ENCODE measurements around the gene KRTAP10-6.

DNA sequence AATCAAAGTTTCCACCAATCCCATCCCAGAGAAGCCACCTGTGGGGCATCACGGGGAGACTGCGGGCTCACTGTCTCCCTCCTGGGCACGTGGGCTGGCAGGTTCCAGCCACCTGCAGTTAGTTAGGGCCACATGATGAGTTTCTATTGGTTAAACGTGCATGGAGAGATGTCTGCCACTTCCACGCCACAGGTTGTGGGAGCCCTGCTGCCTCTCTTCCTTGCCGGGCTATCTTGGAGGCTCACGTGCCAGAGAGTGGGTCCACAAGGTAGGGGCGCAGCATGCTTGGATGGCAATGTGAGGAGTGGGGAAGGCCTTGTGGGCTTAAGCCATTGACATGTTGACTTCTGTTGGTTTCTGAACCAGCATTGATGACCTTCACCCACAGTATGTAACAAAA is 11.6 kb upstream of the KRTAP10-6 start:
- no peak for TF ChIP-seq POLR2A (IDR thresholded peaks at IDR 0.05)
- TF ChIP-seq, protein P1, sequence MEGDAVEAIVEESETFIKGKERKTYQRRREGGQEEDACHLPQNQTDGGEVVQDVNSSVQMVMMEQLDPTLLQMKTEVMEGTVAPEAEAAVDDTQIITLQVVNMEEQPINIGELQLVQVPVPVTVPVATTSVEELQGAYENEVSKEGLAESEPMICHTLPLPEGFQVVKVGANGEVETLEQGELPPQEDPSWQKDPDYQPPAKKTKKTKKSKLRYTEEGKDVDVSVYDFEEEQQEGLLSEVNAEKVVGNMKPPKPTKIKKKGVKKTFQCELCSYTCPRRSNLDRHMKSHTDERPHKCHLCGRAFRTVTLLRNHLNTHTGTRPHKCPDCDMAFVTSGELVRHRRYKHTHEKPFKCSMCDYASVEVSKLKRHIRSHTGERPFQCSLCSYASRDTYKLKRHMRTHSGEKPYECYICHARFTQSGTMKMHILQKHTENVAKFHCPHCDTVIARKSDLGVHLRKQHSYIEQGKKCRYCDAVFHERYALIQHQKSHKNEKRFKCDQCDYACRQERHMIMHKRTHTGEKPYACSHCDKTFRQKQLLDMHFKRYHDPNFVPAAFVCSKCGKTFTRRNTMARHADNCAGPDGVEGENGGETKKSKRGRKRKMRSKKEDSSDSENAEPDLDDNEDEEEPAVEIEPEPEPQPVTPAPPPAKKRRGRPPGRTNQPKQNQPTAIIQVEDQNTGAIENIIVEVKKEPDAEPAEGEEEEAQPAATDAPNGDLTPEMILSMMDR (IDR thresholded peaks at IDR 0.05) = no peak

Data from body of pancreas (tissue), 4 donors.